MM.1S (cell line): Measurements from ENCODE around the gene GPD1.

Source experiments
- DNase-seq: peaks from one replicate; pipeline ENCODE4 v3.0.0-alpha.2; 2015
- H2AFZ ChIP-seq: fragments of 300-600 bp; sonication (generic); 2 replicates; pipeline ENCODE4 v1.6.0; 2016; ENCODE audit warnings: antibody characterized with exemption, low read length
- H3F3A ChIP-seq: fragments of 300-600 bp; sonication (generic); 2 replicates; pipeline ENCODE4 v1.6.1; 2016; ENCODE audit warnings: mild to moderate bottlenecking, antibody characterized with exemption, low read length, moderate library complexity, mixed read lengths; ENCODE audit not compliant: insufficient read depth
- H3K27ac ChIP-seq: fragments of 300-600 bp; sonication (generic); 2 replicates; pipeline ENCODE4 v1.5.1; 2016; ENCODE audit warnings: mild to moderate bottlenecking, low read length
- H3K27me3 ChIP-seq: fragments of 300-600 bp; sonication (generic); replicated peaks from 2 replicates; pipeline ENCODE4 v1.6.0; 2016; ENCODE audit warnings: low read length; ENCODE audit not compliant: insufficient read depth
- H3K36me3 ChIP-seq: fragments of 300-600 bp; sonication (generic); replicated peaks from 2 replicates; pipeline ENCODE4 v1.6.1; 2016; ENCODE audit warnings: mild to moderate bottlenecking, low read length, mixed read lengths; ENCODE audit not compliant: insufficient read depth
- H3K4me1 ChIP-seq: fragments of 300-600 bp; sonication (generic); 2 replicates; pipeline ENCODE4 v1.6.1; 2016; ENCODE audit warnings: low read length, mixed read lengths
- H3K4me2 ChIP-seq: fragments of 300-600 bp; sonication (generic); 2 replicates; pipeline ENCODE4 v1.6.0; 2016; ENCODE audit warnings: low read depth, low read length
- H3K4me3 ChIP-seq: fragments of 300-600 bp; sonication (generic); 2 replicates; pipeline ENCODE4 v1.5.1; 2016; ENCODE audit warnings: low read length, mixed read lengths
- H3K79me2 ChIP-seq: fragments of 300-600 bp; sonication (generic); 2 replicates; pipeline ENCODE4 v1.6.1; 2016; ENCODE audit warnings: mixed run types, low read length, mixed read lengths
- H3K9ac ChIP-seq: fragments of 300-600 bp; sonication (generic); 2 replicates; pipeline ENCODE4 v1.6.1; 2016; ENCODE audit warnings: low read length, mixed read lengths
- H3K9me2 ChIP-seq: fragments of 300-600 bp; sonication (generic); replicated peaks from 2 replicates; pipeline ENCODE4 v1.6.1; 2016; ENCODE audit warnings: mild to moderate bottlenecking, low read length, mixed read lengths; ENCODE audit not compliant: insufficient read depth
- H3K9me3 ChIP-seq: fragments of 300-600 bp; sonication (generic); replicated peaks from 2 replicates; pipeline ENCODE4 v1.6.1; 2016; ENCODE audit warnings: mild to moderate bottlenecking, low read length, mixed read lengths; ENCODE audit not compliant: insufficient read depth
- H4K20me1 ChIP-seq: fragments of 300-600 bp; sonication (generic); 2 replicates; pipeline ENCODE4 v1.6.1; 2016; ENCODE audit warnings: mild to moderate bottlenecking, low read length, moderate library complexity, mixed read lengths; ENCODE audit not compliant: insufficient read depth
- EZH2 ChIP-seq: fragments of 300-600 bp; sonication (generic); optimal IDR thresholded peaks from 2 replicates; pipeline ENCODE3; 2017; ENCODE audit warnings: low read depth, mild to moderate bottlenecking, antibody characterized with exemption, low read length, mixed read lengths
- EZH2phosphoT487 ChIP-seq: fragments of 300-600 bp; sonication (generic); IDR thresholded peaks from 2 replicates; pipeline ENCODE4 v1.6.1; 2018; ENCODE audit warnings: antibody characterized with exemption, low read length
- TF ChIP-seq, protein P1 (sequence below): fragments of 300-600 bp; sonication (generic); IDR thresholded peaks from 2 replicates; pipeline ENCODE4 v1.5.1; 2016; ENCODE audit warnings: antibody characterized with exemption, low read length, mixed read lengths

GPD1 gene

DNA sequence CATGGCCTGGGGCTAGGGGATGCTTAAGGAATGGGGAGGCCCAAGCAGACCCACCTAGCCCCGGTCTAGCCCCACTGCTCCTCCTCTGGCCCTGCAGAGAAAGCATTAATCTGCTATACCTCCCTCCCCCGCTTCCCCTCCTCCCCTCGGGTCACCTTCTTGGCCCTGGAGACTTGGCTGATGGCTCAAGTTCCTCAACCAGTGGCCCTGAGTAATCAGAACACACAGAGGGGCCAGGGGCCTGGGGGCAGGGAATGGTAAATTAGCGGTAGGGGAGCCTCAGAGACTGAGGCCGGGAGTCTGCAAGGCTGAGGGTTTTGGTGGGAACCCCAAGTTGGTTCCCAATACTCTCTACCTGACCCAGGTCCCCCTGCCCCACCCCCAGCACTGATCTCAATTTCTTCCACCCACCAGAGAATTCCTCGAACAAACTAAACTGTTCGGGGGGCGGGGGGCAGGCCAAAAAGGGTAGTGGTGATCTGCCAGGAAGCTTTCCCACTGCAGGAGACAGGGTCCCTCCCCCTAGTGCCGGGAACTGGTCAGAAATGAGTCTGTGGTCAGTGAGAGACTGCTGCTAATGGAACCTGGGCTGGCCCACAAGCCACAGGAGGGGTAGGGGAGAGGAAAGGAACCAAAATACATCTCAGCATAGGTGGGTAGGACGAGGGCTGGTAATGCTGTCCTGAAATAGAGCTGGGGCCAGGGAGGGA is 31.5 kb upstream of the GPD1 start:
- Histone ChIP-seq H3K9ac (no peak overlapping the region), H3K36me3 (no peaks in the 10 kb centered on the region), H3K4me2 (no peak overlapping the region), H3K4me3 (no peak overlapping the region), H3F3A (no peaks in the 10 kb centered on the region), H3K9me2 (no peaks in the 10 kb centered on the region), H3K27ac (no peak overlapping the region), H3K79me2 (no peaks in the 10 kb centered on the region), H3K9me3 (no peaks in the 10 kb centered on the region), H3K4me1 (no peaks in the 10 kb centered on the region), H4K20me1 (no peaks in the 10 kb centered on the region), H3K27me3 (no peaks in the 10 kb centered on the region), H2AFZ (no peak overlapping the region)
- TF ChIP-seq EZH2phosphoT487 = no peak
- TF ChIP-seq EZH2 = no peak
- TF ChIP-seq, protein P1, sequence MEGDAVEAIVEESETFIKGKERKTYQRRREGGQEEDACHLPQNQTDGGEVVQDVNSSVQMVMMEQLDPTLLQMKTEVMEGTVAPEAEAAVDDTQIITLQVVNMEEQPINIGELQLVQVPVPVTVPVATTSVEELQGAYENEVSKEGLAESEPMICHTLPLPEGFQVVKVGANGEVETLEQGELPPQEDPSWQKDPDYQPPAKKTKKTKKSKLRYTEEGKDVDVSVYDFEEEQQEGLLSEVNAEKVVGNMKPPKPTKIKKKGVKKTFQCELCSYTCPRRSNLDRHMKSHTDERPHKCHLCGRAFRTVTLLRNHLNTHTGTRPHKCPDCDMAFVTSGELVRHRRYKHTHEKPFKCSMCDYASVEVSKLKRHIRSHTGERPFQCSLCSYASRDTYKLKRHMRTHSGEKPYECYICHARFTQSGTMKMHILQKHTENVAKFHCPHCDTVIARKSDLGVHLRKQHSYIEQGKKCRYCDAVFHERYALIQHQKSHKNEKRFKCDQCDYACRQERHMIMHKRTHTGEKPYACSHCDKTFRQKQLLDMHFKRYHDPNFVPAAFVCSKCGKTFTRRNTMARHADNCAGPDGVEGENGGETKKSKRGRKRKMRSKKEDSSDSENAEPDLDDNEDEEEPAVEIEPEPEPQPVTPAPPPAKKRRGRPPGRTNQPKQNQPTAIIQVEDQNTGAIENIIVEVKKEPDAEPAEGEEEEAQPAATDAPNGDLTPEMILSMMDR = no peak
- no peak for DNase-seq

DNA sequence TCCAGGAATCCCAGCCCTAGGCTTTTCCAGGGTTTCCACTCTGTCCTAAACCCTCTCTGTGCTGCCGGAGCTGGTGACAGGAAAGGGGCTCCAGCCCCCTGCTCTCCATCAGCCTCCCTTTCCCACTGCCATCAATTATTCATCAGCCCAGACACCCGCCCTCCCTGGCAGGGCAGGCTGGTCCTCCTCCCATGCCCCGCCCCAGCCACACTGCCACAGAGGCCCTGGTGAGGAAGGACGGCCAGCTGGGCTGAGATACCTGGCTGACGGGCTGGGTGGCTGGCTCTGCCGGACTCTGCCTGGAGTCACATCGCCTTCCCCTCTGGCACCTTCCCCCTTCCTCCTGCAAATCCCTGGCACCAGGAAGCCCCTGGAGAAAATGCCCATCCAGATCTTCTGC is 30.6 kb upstream of the GPD1 start:
- no peaks in the 10 kb centered on the region for H3K79me2 ChIP-seq
- H3K9me3 ChIP-seq = no peaks in the 10 kb centered on the region
- H4K20me1 ChIP-seq = no peaks in the 10 kb centered on the region
- H3F3A ChIP-seq = no peaks in the 10 kb centered on the region
- no peak overlapping the region for H3K9ac ChIP-seq
- TF ChIP-seq, protein P1 = no peak
- TF ChIP-seq EZH2phosphoT487 (no peak), EZH2 (no peak)
- H3K4me3 ChIP-seq = no peak overlapping the region
- H3K36me3 ChIP-seq = no peaks in the 10 kb centered on the region
- no peak overlapping the region for H3K27ac ChIP-seq
- no peak for DNase-seq
- no peaks in the 10 kb centered on the region for H3K4me1 ChIP-seq
- H3K4me2 ChIP-seq = no peak overlapping the region
- H3K27me3 ChIP-seq = no peaks in the 10 kb centered on the region
- no peak overlapping the region for H2AFZ ChIP-seq
- H3K9me2 ChIP-seq = no peaks in the 10 kb centered on the region

DNA sequence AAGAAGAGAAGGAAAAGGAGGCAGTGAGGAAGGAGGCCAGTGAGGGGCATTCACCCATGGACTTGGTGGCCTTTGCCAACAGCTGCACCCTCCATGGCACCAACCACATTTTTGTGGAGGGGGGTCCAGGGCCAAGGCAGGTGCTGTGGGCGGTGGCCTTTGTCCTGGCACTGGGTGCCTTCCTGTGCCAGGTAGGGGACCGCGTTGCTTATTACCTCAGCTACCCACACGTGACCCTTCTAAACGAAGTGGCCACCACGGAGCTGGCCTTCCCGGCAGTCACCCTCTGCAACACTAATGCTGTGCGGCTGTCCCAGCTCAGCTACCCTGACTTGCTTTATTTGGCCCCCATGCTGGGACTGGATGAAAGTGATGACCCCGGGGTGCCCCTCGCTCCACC is 30.1 kb upstream of the GPD1 start:
- Histone ChIP-seq H3K79me2 (no peaks in the 10 kb centered on the region), H2AFZ (no peak overlapping the region), H3K27ac (no peak overlapping the region), H3K4me2 (no peak overlapping the region), H3K9me3 (no peaks in the 10 kb centered on the region), H3F3A (no peaks in the 10 kb centered on the region), H3K36me3 (no peaks in the 10 kb centered on the region), H4K20me1 (no peaks in the 10 kb centered on the region), H3K9ac (no peak overlapping the region), H3K9me2 (no peaks in the 10 kb centered on the region), H3K4me3 (no peak overlapping the region), H3K4me1 (no peaks in the 10 kb centered on the region), H3K27me3 (no peaks in the 10 kb centered on the region)
- TF ChIP-seq EZH2phosphoT487 (no peak), EZH2 (no peak)
- TF ChIP-seq, protein P1 = no peak
- DNase-seq = no peak
